ENCODE measurements around the gene ADRM1.

The ADRM1 gene

DNA sequence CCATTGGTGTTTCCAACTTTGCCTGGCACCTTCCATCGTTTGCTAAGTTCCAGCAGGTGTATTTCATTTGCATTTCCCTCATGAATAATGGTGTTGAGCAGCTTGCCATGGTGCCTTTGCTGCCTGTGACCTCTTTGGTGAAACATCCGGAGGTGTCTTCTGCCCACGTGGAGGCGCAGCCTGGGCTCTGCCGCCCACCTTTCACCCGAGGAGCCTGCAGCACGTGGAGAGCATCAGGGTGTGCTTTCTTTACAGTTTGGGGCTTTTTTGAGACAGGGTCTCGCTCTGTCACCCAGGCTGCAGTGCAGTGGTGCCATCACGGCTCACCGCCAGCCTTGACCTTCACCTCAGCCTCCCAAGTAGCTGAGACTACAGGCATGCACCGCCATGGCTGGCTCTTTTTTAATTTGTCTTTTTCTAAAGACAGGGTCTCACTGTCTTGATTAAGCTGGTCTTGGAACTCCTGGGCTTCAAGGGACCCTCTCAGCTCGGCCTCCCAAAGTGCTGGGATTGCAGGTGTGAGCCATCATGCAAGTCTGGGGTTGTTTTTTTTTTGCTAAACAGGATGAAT lies 3.0 kb upstream of the ADRM1 start:
- DNase-seq: no peak

DNA sequence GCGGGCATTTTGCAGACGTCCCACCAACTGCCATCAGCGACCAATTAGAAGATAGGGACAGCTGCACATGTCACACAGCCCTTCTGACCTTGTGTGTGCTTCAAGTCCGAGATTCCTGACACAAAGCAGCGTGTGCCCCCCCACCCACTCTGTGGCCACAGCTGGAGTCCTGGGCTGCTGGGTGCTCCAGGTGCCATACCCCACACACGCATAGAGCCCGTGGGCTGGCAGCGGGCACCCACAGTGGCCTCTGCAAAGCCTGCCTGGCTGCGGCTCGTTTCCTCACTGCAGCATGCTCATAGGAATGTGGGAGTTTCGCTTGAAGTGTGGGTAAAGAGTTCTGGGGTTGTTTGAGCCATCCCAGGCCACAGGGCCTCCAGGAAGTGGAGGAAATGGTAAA lies 2.5 kb upstream of the ADRM1 start:
- no peak for DNase-seq

DNA sequence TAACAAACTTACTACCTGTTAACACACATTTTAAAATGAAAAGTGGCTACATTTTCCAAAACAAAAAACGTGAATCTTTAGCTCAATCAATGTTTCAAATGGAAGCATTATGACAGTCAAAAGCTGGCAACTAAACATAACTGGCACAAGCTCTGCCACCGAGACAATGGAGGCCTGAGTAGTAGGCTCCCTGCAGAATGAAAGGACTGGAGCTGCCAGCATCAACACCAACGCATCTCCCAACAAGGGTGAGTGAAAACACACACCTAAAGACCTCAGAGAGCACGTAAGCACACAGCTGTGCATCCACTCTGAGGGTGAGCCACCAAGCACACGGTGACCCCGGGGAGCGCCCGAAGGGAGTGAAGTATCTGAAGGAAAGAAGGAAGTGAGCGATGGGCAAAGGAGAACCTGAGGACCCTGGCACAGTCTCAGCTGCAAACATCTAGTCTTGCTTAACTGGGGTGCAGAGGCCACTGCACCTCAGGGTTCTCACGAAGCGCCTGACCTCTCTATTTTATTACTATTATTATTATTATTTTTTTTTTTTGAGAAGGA lies 1.6 kb upstream of the ADRM1 start:
- no peak for DNase-seq

DNA sequence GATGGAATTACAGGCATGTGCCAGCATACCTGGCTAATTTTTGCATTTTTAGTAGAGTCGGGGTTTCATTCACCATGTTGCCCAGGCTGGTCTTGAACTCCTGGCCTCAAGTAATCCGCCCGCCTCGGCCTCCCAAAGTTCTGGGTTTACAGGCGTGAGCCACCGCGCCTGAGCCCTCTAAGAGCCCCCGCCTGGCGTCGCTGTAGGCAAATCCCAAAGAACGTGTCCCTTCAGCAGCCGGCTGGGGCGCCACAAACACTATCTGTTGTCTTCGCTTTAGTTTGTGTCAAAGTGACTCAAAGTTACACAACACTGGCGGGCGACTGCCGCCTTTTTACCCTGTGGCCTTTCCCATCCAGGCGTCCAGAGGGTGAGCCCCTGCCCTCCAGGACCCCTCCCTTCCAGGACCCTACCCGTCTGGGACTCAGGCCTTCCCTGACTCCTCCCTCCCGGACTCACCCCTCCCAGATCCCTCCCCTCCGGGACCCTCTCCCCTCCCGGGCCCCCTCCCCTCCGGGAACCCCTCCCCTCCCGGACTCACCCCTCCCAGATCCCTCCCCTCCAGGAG lies 940 bp upstream of the ADRM1 start:
- DNase-seq: peak; percentile 69 to 92 (median 79)

DNA sequence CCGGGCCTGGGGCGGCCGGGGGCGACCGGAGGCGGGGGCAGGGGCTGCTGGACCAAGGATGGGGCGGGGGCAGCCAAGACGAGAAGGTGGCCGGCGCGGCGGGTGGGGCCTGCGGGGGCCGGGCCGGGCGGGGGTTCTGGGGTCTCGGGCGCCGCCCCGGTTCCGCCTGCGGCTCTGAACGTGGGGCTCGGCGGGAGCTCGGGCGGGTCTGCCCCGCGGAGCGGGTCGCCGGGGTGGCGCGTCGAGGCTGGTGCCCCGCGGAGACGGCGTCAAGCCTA lies 204 bp downstream of the ADRM1 start:
- DNase-seq: no peak

DNA sequence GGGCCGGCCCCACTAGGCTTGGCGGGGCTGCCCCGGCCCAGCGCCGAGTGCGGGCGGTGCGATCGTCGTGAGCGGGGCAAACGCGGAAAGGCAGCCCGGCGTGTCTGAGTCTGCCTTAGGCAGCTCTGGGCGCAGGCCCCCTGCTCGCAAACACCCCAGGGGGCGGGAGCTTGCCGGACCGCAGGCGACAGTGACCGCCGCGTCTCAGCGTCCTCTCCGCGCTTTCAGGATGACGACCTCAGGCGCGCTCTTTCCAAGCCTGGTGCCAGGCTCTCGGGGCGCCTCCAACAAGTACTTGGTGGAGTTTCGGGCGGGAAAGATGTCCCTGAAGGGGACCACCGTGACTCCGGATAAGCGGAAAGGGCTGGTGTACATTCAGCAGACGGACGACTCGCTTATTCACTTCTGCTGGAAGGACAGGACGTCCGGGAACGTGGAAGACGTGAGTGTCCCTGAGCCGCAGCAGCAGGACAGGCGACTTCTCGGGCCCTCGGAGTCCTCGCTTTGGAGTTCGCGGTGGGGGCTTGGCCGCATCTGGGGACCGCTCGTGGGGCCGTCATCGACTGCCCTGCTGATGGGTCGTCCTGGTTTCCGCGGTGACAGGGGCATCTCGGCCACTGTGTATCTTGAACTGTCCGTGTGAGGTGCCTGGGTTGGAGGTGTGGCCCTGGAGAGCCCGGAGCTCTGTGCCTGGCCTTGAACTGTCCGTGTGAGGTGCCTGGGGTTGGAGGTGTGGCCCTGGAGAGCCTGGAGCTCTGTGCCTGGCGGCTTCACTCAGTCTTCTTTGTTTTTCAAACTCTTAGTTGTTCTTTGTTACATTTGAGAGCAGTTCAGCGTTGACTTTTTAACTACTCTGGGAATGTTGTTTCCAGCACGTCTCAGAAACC lies 786 bp downstream of the ADRM1 start:
- peak in 1 of 5 donors; percentile 33 for DNase-seq

DNA sequence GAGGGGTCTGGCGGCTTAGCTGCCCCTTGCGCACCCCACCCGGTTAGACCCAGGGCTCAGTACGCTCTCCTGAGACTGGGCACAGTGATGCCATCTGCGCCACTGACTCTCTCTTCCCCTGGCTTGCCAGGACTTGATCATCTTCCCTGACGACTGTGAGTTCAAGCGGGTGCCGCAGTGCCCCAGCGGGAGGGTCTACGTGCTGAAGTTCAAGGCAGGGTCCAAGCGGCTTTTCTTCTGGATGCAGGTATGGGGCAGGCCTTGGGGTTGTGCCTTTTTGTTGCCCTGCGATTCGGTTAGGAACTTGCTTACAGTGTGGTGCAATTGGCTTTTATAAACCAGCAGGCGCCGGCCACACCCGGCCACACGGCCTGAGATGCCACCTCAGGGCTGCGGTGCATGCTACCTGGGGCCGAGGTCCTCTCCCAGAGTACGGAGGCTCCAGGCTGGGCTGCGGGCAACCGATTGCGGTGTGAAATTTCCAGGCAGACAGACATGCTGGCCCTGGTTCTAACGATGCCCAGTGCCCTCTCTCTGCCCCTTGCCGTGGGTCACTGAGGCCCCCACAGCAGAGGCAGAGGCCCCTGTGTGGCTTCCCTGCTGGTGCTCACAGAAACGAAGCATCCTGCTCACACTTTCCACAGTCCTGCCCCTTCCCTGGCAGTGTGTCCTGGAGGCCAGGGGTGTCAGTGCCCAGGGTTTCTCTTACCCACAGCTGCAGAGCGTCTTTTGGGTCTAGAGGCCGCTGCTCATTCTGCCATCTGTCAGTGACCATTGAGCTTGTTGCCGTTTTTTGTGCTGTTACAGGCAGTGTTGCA lies 1.7 kb downstream of the ADRM1 start:
- DNase-seq: no peak

DNA sequence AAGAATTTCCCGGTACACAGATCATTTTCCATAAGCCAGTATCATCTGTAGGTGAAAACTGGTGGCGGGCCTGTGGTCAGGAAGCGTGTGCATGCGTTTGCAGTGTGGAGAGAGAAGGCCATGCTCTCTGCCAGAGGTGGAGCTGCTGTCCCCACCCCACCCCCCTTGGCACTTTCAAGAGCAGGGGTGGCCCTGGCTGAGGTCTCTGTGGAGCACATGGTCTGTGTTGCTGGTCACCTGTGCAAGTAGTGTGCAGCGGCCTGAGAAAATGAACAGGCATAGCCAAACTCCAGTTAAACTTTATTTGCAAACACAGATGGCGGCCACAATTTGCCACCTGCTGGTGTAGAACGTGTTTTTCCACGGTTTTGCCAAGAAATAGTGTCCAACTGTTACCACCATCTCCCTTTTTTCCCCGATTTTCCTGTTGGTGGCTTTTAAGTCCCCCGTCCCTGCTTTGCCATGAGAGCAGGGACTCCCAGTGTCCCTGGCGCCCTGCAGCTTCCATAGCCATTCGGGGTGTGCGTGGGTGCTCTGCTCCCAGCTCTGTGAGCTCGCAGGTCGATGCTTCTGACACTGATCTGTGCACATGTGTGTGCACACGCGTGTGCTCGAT lies 2.5 kb downstream of the ADRM1 start:
- no peak for DNase-seq

DNA sequence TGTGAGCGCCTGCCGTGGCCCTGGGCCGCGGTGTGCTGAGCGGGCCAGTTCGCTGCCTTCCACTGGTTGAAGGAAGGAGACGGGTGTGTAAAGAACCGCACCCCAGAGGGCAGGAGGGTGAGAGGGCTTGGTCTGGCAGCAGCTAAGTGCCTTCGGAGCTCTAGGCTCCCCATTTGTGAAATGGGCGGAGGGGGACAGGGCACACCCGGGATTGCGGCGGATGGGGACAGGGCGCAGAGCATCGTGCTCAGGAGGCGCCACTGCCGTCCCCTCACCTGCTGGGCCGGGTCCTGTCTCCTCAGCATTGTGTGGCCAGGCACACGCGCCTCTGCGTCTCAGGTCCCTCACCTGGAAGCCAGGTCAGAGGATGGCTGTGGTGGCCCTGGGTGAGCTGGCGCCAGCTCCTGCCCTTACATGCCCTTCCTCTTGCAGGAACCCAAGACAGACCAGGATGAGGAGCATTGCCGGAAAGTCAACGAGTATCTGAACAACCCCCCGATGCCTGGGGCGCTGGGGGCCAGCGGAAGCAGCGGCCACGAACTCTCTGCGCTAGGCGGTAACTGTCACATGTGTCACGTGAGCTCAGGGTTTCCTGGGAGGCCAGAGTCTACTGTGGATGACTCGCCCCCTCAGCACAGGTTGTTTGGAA lies 3.1 kb downstream of the ADRM1 start:
- DNase-seq: no peak

DNA sequence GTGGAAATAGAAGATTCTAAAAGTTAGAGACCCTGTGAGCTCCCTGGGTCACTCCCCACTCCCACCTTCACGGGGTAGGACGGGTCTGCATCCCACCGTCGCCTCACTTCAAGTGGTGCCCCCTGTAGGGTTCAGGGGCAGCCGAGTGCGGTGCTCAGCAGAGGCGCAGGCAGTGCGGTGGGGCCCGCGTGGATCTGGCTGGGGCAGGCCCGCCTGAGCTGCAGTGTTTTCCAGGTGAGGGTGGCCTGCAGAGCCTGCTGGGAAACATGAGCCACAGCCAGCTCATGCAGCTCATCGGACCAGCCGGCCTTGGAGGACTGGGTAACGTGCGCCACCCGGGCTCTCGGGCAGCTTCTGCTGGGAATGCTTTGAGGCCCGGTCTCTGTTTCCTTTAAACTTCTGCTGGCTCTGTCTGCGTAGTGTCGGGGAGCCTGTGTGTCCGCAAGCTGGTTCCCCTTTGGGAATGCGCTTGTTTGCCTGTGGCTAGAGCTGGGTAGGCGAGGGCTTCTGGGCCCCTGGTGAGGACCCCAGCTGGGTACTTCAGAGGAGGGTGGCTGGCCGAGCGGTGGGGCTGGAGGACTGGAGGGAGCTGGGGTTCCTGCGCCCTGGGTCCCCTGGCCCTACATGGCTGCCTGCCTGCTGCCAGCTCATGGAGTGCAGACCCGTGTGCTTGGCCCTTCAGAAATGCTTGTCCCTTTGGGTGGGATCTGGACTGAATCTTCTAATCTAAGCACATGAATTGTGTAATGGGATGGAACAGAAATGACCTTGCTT lies 3.8 kb downstream of the ADRM1 start:
- no peak for DNase-seq

DNA sequence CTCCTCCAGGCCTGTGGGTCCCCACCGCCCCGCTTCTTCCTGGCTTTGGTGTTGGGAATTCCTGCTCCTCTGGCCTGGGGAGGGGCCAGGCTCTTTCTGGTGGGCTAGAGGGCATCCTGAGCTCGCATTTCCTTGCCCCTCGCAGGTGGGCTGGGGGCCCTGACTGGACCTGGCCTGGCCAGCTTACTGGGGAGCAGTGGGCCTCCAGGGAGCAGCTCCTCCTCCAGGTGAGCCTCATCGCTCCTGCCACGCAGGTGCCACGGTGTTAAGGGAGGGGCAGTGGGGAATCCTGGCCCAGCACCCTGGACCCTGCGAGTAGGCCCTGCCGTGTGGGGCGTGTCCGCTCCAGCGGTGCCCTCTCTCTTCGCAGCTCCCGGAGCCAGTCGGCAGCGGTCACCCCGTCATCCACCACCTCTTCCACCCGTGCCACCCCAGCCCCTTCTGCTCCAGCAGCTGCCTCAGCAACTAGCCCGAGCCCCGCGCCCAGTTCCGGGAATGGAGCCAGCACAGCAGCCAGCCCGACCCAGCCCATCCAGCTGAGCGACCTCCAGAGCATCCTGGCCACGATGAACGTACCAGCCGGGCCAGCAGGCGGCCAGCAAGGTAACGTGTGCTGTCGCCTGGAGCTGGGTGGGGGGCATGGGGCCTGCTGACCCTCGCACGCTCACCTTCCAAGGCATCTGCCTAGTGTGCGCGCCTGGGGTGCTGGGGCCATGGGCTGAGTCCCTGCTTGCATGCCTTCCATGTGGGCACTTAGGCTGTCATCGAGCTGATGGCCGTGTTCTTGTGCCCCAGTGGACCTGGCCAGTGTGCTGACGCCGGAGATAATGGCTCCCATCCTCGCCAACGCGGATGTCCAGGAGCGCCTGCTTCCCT lies 4.7 kb downstream of the ADRM1 start:
- no peak for DNase-seq

DNA sequence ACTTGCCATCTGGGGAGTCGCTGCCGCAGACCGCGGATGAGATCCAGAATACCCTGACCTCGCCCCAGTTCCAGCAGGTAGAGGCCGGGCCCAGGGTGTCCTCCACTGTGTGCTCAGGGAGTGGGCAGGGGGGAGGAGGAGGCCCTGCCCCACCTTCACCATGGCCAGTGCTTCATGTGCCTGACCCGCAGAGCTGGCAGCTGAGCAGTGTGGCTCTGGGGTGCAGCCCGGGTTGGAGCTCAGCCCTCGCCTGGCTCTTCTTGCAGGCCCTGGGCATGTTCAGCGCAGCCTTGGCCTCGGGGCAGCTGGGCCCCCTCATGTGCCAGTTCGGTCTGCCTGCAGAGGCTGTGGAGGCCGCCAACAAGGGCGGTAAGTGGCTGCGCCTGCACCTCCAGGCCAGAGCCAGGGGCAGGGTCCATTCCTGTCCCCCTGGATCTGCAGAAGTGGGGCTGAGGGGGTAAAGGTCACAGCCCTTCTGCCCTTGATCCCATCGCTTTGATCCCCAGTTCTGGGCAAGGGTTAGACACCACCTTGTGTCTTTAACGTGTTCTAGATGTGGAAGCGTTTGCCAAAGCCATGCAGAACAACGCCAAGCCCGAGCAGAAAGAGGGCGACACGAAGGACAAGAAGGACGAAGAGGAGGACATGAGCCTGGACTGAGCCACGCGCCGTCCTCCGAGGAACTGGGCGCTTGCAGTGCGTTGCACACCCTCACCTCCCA lies 5.5 kb downstream of the ADRM1 start:
- DNase-seq: no peak

DNA sequence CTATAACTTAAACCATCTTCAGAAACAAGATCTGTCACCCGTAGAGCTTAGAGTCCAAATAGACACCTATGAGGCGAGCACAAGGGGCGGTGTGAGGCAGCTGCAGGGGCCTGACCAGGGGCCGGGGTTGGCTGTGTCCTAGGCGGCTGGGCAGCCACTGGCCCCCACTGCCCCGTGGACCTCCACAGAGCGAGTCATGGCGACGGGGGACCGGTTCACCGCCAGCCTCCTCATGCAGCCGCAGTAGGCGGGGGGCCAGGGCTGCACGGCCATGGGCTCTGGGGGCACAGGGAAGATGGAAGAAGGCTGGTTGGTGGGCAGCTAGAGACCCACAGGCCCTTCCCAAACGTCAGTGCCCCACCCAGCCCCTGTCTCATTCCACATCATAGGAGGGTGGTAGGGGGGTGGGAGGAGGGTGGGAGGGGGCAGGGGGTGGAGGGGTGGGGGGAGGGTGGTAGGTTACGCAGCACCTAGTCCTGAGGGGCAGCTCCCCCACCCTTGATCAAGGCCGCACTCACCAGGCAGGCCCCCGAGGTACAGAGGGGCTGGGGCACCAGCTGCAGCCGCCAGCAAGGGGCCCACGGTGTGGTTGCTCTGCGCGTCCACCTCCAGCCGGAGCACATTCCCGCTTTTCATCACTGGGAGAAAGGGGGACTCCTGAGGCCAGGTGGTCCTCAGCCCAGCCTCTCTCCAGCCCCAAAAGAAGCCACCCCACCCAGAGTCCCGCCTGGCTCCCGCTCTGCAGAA lies 6.6 kb downstream of the ADRM1 start:
- no peak for DNase-seq

DNA sequence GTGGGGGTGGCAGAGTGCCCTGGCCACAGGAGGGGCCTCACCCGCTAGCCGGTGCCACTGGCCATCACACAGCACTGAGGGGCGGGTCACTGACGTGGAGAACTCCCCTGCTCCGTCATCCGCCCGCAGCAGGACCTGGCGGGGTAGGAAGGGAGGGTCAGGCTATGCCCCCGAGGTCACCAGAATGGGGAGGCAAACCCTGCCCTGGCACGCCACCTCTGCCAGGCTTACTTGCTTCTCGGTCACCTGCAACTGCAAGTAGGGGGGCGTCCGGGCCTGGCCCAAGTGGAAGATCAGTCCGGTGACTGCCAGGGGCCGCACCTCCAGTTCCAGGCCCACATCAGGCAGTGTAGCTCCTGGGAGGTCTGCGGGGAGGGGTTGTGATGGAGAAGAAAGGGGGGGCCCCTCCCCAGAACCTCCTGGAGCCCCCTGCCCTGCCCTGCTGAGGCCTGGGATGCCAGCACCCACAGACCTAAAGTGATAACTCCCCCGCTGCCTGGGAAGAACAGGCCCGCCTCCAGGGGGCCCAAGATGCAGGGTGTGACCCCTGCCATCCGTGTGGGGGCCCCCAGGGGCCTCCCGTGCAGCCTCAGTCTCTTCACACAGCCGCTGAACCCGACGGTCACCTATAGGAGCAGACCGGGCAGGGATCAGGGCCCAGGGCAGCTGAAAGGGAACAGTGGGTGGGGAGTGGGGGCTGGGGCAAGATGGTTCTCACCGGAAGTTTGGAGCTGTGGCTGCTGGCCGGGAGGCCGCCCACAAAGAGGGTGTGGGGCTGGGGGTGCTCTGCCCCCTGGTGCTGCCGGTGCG lies 7.4 kb downstream of the ADRM1 start:
- DNase-seq: no peak

DNA sequence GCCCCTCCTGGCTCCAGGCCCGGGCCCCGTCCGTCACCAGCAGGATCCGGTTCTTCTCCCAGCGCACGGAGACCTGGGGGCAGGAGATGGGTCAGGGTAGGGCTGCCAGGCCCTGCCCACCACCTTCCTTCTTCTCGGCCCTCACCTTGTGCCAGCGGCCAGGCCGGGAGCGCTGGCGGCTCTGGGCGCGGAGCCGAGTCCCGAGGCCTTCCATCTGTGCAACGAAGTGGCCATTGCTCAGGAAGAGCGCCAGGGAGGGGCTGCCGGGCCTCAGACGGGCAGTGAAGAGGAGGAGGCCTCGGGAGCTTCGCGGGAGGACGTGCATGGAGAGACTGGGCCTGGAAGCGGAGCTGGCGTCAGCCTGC lies 7.9 kb downstream of the ADRM1 start:
- no peak for DNase-seq

DNA sequence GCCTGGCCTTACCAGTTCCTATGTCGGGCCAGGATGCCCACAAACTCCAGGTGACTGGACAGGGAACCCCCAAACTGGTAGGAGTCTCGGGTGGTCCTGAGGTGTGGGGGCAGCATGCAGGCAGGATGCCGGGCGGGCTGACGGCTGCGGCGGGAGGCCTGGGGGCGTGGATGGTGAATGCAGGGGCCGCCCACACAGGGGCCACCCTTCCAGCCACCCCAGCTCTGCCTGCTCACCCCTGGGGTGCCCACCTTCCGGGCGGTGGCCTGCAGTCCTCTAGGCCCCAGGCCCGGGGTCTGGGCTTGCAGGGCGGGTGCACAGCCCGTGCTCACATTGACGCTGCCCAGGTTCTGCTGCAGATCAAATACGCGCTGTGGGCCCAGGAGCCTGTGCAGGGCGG lies 8.4 kb downstream of the ADRM1 start:
- DNase-seq: no peak

DNA sequence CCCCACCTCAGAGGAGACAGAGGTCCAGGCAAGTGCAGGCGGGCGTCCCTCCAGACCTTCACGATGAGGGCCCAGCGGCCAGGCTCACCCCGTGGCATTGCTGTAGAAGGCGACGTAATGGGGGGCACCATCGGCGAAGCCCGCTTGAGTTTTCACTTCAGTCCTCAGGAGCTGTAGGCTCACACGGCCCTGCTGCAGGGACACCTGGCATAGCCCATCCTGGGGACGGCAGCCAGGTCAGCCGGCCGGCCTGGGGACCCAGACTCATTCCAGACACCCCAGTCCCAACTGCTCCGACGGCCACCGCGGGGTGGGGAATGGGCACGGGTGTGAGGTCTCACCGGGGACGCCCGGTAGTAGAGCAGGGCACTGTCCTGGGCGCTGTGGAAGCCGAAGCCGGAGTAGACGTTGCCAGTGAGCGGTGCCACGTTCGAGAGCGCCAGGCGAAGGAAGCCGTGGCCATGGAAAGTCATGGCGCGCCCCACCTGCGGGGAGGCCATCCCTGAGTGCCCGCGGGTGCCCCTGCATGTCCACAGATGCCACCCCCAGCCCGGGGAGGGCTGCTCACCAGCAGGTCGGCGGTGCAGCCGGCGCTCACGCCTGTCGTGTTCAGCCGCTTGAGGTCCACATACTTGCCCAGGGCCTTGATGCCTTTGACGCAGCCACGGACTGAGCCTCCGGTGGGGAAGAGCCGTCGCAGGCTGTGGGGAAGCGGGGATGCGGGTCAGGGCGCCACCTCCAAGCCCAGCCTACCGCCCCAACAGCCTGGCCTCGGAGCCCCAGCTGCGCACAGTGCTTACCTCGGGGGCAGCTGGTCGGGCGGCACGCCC lies 9.2 kb downstream of the ADRM1 start:
- no peak for DNase-seq

Data from T-helper 1 cell (primary cell).